Measurements from ENCODE around the gene RFPL1.
A peak's percentile ranks its signal among the peaks of the same experiment; 100 is the strongest.

The RFPL1 gene

GRCh38 chr22:29443452-29443851 lies 5.1 kb downstream of the RFPL1 start:
- no peak for DNase-seq

- DNase-seq: no peak
Observed at GRCh38 chr22:29443861-29444792, 5.7 kb downstream of the RFPL1 start.

GRCh38 chr22:29445508-29445907 lies 7.1 kb downstream of the RFPL1 start:
- DNase-seq: no peak

GRCh38 chr22:29447906-29448305 lies 9.5 kb downstream of the RFPL1 start:
- no peak for DNase-seq

GRCh38 chr22:29449296-29449875 lies 11.0 kb downstream of the RFPL1 start:
- no peak for DNase-seq

GRCh38 chr22:29450222-29450621 lies 11.8 kb downstream of the RFPL1 start:
- no peak for DNase-seq

- DNase-seq: no peak
Observed at GRCh38 chr22:29451863-29452262, 13.5 kb downstream of the RFPL1 start.

- no peak for DNase-seq
Observed at GRCh38 chr22:29454276-29454675, 15.9 kb downstream of the RFPL1 start.

- DNase-seq: no peak
Observed at GRCh38 chr22:29456211-29456671, 17.9 kb downstream of the RFPL1 start.

GRCh38 chr22:29457730-29458129 lies 19.3 kb downstream of the RFPL1 start:
- DNase-seq: peak; percentile 9 to 49 (median 46)

GRCh38 chr22:29458551-29458950 lies 20.2 kb downstream of the RFPL1 start:
- no peak for DNase-seq

GRCh38 chr22:29459773-29460172 lies 21.4 kb downstream of the RFPL1 start:
- DNase-seq: no peak

GRCh38 chr22:29461263-29461662 lies 22.9 kb downstream of the RFPL1 start:
- DNase-seq: no peak

- DNase-seq: no peak
Observed at GRCh38 chr22:29463629-29464028, 25.2 kb downstream of the RFPL1 start.

- DNase-seq: no peak
Observed at GRCh38 chr22:29464581-29464980, 26.2 kb downstream of the RFPL1 start.

- no peak for DNase-seq
Observed at GRCh38 chr22:29469755-29470154, 31.4 kb downstream of the RFPL1 start.

GRCh38 chr22:29470159-29470855 lies 31.9 kb downstream of the RFPL1 start:
- DNase-seq: peak; percentile 76 to 89 (median 81)

GRCh38 chr22:29473001-29473400 lies 34.6 kb downstream of the RFPL1 start:
- no peak for DNase-seq

- DNase-seq: no peak
Observed at GRCh38 chr22:29475550-29475949, 37.2 kb downstream of the RFPL1 start.

GRCh38 chr22:29476116-29476515 lies 37.7 kb downstream of the RFPL1 start:
- no peak for DNase-seq

GRCh38 chr22:29477723-29478318 lies 39.4 kb downstream of the RFPL1 start:
- DNase-seq: peak in 3 of 4 experiments; percentile 22 to 29 (median 23)

- peak; percentile 37 to 64 (median 51) for DNase-seq
Observed at GRCh38 chr22:29478326-29479276, 40.2 kb downstream of the RFPL1 start.
